ENCODE results near the gene CDH16.

DNA sequence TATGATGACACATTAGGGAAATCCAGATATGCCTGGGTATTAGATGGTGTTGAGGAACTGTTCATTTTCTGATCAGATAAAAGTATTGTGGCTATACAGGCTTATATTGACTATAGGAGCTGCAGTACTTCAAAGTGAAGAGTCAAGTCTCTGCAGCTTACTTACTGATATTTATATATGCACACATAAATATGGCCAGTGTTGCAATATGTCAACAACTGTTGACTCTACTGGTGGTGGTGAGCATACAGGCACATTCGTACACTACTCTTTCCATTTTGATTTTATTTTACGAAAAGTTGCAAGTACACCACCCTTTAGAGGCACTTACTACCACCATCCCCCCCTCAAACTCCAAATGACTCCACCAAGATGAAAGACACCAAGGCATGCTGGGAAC is 13.0 kb upstream of the CDH16 start:
- no peak for TF ChIP-seq POLR2A (IDR thresholded peaks at IDR 0.05; ENCODE audit: low read depth, low read length)
- no peak for TF ChIP-seq EZH2 (IDR thresholded peaks at IDR 0.05; ENCODE audit: borderline replicate concordance, low read depth, low read length, severe bottlenecking)
- TF ChIP-seq, protein P1, sequence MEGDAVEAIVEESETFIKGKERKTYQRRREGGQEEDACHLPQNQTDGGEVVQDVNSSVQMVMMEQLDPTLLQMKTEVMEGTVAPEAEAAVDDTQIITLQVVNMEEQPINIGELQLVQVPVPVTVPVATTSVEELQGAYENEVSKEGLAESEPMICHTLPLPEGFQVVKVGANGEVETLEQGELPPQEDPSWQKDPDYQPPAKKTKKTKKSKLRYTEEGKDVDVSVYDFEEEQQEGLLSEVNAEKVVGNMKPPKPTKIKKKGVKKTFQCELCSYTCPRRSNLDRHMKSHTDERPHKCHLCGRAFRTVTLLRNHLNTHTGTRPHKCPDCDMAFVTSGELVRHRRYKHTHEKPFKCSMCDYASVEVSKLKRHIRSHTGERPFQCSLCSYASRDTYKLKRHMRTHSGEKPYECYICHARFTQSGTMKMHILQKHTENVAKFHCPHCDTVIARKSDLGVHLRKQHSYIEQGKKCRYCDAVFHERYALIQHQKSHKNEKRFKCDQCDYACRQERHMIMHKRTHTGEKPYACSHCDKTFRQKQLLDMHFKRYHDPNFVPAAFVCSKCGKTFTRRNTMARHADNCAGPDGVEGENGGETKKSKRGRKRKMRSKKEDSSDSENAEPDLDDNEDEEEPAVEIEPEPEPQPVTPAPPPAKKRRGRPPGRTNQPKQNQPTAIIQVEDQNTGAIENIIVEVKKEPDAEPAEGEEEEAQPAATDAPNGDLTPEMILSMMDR (IDR thresholded peaks at IDR 0.05; ENCODE audit: extremely low read depth in 1 of 2, insufficient read depth in 1 of 2, low read depth in 1 of 2, low read length in 2 of 2) = no peak
- TF ChIP-seq POLR2AphosphoS5 (IDR thresholded peaks at IDR 0.05; ENCODE audit: insufficient read depth, low read depth, low read length) = no peak
- no peak for TF ChIP-seq MYC (IDR thresholded peaks at IDR 0.05; ENCODE audit: low read depth, low read length)
- TF ChIP-seq, protein P2, sequence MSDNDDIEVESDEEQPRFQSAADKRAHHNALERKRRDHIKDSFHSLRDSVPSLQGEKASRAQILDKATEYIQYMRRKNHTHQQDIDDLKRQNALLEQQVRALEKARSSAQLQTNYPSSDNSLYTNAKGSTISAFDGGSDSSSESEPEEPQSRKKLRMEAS (IDR thresholded peaks at IDR 0.05; ENCODE audit: insufficient read depth, insufficient read length) = no peak
